Measurements from ENCODE around the gene USP50. TPM values are rescaled to one million over a fixed set of nuclear protein-coding genes. Genes with fewer than 3 reads are reported as not detected.

The USP50 gene
- total and polyA plus RNA-seq, 2 donors (not counting 3 experiments of a cell fraction or from before 2014, with no cell fraction given): not detected

DNA sequence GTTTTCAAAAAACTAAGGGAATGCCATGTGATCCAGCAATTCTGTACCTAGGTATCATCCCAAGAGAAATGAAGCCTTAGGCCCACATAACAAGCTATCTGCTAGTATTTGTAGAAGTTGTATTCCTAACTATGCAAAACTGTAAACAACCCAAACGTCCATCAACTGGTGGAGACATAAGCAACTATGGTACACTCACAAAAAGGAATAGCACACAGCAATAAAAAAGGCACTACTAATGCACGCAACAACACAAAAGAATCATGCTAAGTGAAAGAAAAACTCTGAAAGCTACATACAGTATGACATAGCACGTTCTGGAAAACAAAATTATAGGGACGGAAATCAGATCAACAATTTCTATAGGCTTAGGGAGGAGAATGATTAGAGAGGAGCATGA lies 15.3 kb downstream of the USP50 start:
- Histone ChIP-seq H3K27me3 (ENCODE audit: control insufficient read depth in 2 of 2, insufficient read depth in 2 of 2, low read length in 2 of 2) (no peaks in the 10 kb centered on the region), H3K4me2 (ENCODE audit: insufficient read depth, low read length) (peak overlapping the region; percentile 12), H3K79me2 (ENCODE audit: control insufficient read depth, insufficient read depth, low read length) (no peaks in the 10 kb centered on the region), H3K27ac (ENCODE audit: insufficient read depth, low read depth, low read length) (no peak overlapping the region), H3K36me3 (ENCODE audit: control insufficient read depth in 2 of 2, extremely low read depth in 1 of 2, insufficient read depth in 2 of 2, low read length in 2 of 2) (no peaks in the 10 kb centered on the region), H3K4me3 (replicated peaks in 1 of 3; ENCODE audit: insufficient read depth in 1 of 3, low read depth in 1 of 3, low read length in 3 of 3) (no peak overlapping the region), H3K9me1 (replicated peaks; ENCODE audit: control insufficient read depth, extremely low read depth, insufficient read depth, low read length) (no peaks in the 10 kb centered on the region), H3K9me3 (replicated peaks; ENCODE audit: control insufficient read depth, insufficient read depth, low read length) (no peaks in the 10 kb centered on the region), H3K9ac (replicated peaks; ENCODE audit: extremely low read depth, insufficient read depth, low read length) (no peak overlapping the region), H4K20me1 (replicated peaks; ENCODE audit: control insufficient read depth, extremely low read depth, insufficient read depth, low read length) (no peaks in the 10 kb centered on the region), H2AFZ (ENCODE audit: low read depth, low read length) (no peak overlapping the region), H3K4me1 (ENCODE audit: control insufficient read depth, extremely low read depth, insufficient read depth, low read length) (no peaks in the 10 kb centered on the region)
- DNase-seq (ENCODE audit: low read depth, low spot score): no peak
- dilution Hi-C loops (cut with MboI; ENCODE audit: extremely low pct_ligation_motif_present, low sequenced_read_pairs) (no loop called here), intact Hi-C loops (cut with micrococcal nuclease) (no loop called here)
- TF ChIP-seq FOS (IDR thresholded peaks at IDR 0.05; ENCODE audit: borderline replicate concordance, insufficient read depth, low read length) (no peak), EZH2 (IDR thresholded peaks at IDR 0.05; ENCODE audit: borderline replicate concordance, low read depth, low read length, severe bottlenecking) (no peak), POLR2A (IDR thresholded peaks at IDR 0.05; ENCODE audit: low read depth, low read length) (no peak), POLR2AphosphoS5 (IDR thresholded peaks at IDR 0.05; ENCODE audit: insufficient read depth, low read depth, low read length) (no peak), GATA2 (IDR thresholded peaks at IDR 0.05; ENCODE audit: insufficient read depth, insufficient read length, low read depth, low read length) (no peak), MYC (IDR thresholded peaks at IDR 0.05; ENCODE audit: low read depth, low read length) (no peak), JUN (IDR thresholded peaks at IDR 0.05; ENCODE audit: borderline replicate concordance, insufficient read depth, insufficient read length, low read depth) (no peak)
- TF ChIP-seq, protein P1, sequence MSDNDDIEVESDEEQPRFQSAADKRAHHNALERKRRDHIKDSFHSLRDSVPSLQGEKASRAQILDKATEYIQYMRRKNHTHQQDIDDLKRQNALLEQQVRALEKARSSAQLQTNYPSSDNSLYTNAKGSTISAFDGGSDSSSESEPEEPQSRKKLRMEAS (IDR thresholded peaks at IDR 0.05; ENCODE audit: insufficient read depth, insufficient read length): no peak
- TF ChIP-seq, protein P2, sequence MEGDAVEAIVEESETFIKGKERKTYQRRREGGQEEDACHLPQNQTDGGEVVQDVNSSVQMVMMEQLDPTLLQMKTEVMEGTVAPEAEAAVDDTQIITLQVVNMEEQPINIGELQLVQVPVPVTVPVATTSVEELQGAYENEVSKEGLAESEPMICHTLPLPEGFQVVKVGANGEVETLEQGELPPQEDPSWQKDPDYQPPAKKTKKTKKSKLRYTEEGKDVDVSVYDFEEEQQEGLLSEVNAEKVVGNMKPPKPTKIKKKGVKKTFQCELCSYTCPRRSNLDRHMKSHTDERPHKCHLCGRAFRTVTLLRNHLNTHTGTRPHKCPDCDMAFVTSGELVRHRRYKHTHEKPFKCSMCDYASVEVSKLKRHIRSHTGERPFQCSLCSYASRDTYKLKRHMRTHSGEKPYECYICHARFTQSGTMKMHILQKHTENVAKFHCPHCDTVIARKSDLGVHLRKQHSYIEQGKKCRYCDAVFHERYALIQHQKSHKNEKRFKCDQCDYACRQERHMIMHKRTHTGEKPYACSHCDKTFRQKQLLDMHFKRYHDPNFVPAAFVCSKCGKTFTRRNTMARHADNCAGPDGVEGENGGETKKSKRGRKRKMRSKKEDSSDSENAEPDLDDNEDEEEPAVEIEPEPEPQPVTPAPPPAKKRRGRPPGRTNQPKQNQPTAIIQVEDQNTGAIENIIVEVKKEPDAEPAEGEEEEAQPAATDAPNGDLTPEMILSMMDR (IDR thresholded peaks at IDR 0.05; ENCODE audit: extremely low read depth in 1 of 2, insufficient read depth in 1 of 2, low read depth in 1 of 2, low read length in 2 of 2): no peak
- FAIRE-seq: no peak
- ChIA-PET POLR2A (no interaction called here), CTCF (interaction anchor here (1.0 kb wide), 1 partner anchor 15 kb away, joined by 3 read pairs; no protein-coding TSS in a partner anchor)
- BruUV-seq (replicated peaks): no TSS peak
